GM10266 (cell line): ENCODE measurements around the gene PROK1.

ENCODE experiments used
- DNase-seq: peaks from one replicate; pipeline ENCODE4 v3.0.0; 2012; ENCODE audit errors: extremely low spot score
- CTCF ChIP-seq: IDR thresholded peaks from 2 replicates; pipeline ENCODE4 v1.5.1; 2012; ENCODE audit warnings: mild to moderate bottlenecking, low read depth; ENCODE audit not compliant: control insufficient read depth, insufficient read depth; ENCODE audit errors: missing control alignments

Gene PROK1

GRCh38 chr1:110443451-110443850, 7.5 kb upstream of the PROK1 start:
- DNase-seq = no peak

GRCh38 chr1:110444561-110444960, 6.4 kb upstream of the PROK1 start:
- TF ChIP-seq CTCF = no peak
- no peak for DNase-seq

More at GRCh38 chr1:110443451-110443850, 7.5 kb upstream of the PROK1 start:
- no peak for TF ChIP-seq CTCF

- DNase-seq = no peak
- no peak for TF ChIP-seq CTCF
Measured at GRCh38 chr1:110449661-110450651, 993 bp upstream of the PROK1 start.

- no peak for DNase-seq
- TF ChIP-seq CTCF = no peak
Measured at GRCh38 chr1:110452330-110452729, 1.4 kb downstream of the PROK1 start.

- TF ChIP-seq CTCF = no peak
- DNase-seq = no peak
Measured at GRCh38 chr1:110453829-110454228, 2.9 kb downstream of the PROK1 start.

GRCh38 chr1:110454328-110454727, 3.4 kb downstream of the PROK1 start:
- no peak for TF ChIP-seq CTCF
- no peak for DNase-seq

GRCh38 chr1:110455151-110455550, 4.2 kb downstream of the PROK1 start:
- DNase-seq = no peak
- TF ChIP-seq CTCF = no peak
